GM12878 (cell line): ENCODE data around the gene CACNA1B.

Source experiments
- CBFB ChIP-seq: IDR thresholded peaks from 2 replicates; pipeline ENCODE4 v1.6.1; 2016; ENCODE audit warnings: antibody characterized with exemption, low read depth
- MYC ChIP-seq: IDR thresholded peaks from 2 replicates; pipeline ENCODE4 v1.6.1; 2011; ENCODE audit warnings: mild to moderate bottlenecking, low read length, moderate library complexity, inconsistent platforms; ENCODE audit not compliant: insufficient read depth, insufficient replicate concordance, insufficient read length, severe bottlenecking
- SMC3 ChIP-seq: IDR thresholded peaks from 2 replicates; pipeline ENCODE4 v1.6.1; 2011; ENCODE audit warnings: low read length, improper control_type of control experiment, borderline replicate concordance
- YY1 ChIP-seq: IDR thresholded peaks from 2 replicates; pipeline ENCODE4 v1.6.1; 2011; ENCODE audit warnings: low read depth, mild to moderate bottlenecking, low read length

DNA sequence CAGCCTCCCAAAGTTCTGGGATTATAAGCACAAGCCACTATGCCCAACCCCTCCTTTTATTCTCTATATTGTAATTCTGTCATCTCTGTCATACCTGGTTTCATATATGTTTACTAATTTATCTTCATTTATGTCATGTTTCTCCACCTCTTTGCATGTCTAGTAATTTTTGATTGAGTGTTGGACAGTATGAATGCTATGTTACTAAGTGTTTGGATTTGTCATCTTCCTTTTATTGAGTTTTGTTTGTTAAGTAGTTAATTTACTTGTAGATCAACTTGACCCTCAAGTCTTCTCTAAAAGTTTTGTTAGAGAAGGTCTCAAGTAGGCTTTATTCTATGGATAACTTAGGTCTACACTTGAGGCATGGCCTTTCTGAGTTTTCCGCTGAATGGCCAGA, 17.2 kb upstream of the CACNA1B start:
- TF ChIP-seq CBFB (no peak), YY1 (no peak), SMC3 (no peak), MYC (no peak)
